Naive thymus-derived CD4-positive, alpha-beta T cell (primary cell): Measurements from ENCODE around the gene C15orf39. TPM values are rescaled to one million over a fixed set of nuclear protein-coding genes. Genes with fewer than 3 reads are reported as not detected.
"Not testable (repeated sequence)": the region's sequence is repeated elsewhere in the genome, so short reads cannot be mapped to it uniquely, and the experiment has no call there.

Experiments
- ATAC-seq: fragments of 150-1000 bp; cut with Tn5 transposase; 2 replicates; pipeline ENCODE4 v1.10.0; 2021; ENCODE audit warnings: mild to moderate bottlenecking, moderate library complexity
- CTCF ChIA-PET: fragments of 350-600 bp; sonication (Branson Sonifier 250); formaldehyde crosslinking; loops from one replicate; lab custom pipeline; 2021; ENCODE audit warnings: antibody characterized with exemption; lab: Charles Lee
- POLR2A ChIA-PET: fragments of 350-600 bp; sonication (Branson Sonifier 250); formaldehyde crosslinking; loops from one replicate; lab custom pipeline; 2021; ENCODE audit warnings: antibody characterized with exemption, inconsistent platforms; lab: Charles Lee
- DNase-seq, 9 donors: peaks; one replicate each; pipeline versions ENCODE4 v3.0.0 to v3.0.0-alpha.2; 2020 to 2022; ENCODE audit warnings: mixed read lengths in 1 of 9
- H3K27ac ChIP-seq: one replicate; pipeline ENCODE4 v1.7.0; 2013; ENCODE audit warnings: mild to moderate bottlenecking, low read depth, low read length, moderate library complexity
- H3K27me3 ChIP-seq, 2 donors: one replicate each; pipeline ENCODE4 v1.7.0; 2013; ENCODE audit warnings: low read length in 2 of 2, mild to moderate bottlenecking in 2 of 2, moderate library complexity in 2 of 2; ENCODE audit not compliant: control insufficient read depth in 2 of 2, insufficient read depth in 2 of 2
- H3K36me3 ChIP-seq, 3 experiments: 1 replicate in 2 of 3; 2 replicates in 1 of 3; pipeline ENCODE4 v1.7.0; 2013; ENCODE audit warnings: low read length in 3 of 3, mild to moderate bottlenecking in 3 of 3, moderate library complexity in 1 of 3; ENCODE audit not compliant: insufficient read depth in 3 of 3, control insufficient read depth in 2 of 3
- H3K4me1 ChIP-seq, 2 donors: one replicate each; pipeline ENCODE4 v1.7.0; 2013; ENCODE audit warnings: low read length in 2 of 2, mild to moderate bottlenecking in 2 of 2, moderate library complexity in 1 of 2; ENCODE audit not compliant: control insufficient read depth in 2 of 2, insufficient read depth in 2 of 2
- H3K4me3 ChIP-seq: 2 replicates; pipeline ENCODE4 v1.7.0; 2013; ENCODE audit warnings: mild to moderate bottlenecking, low read length
- H3K9me3 ChIP-seq, 3 experiments: 1 replicate in 2 of 3; 2 replicates in 1 of 3; pipeline ENCODE4 v1.7.0; 2013; ENCODE audit warnings: low read length in 3 of 3; ENCODE audit not compliant: control insufficient read depth in 2 of 3
- H3K27ac Mint-ChIP-seq, 9 donors: one replicate each; pipeline ENCODE4 v1.8.0; 2020 to 2022; ENCODE audit warnings: mixed read lengths in 9 of 9, mild to moderate bottlenecking in 8 of 9, moderate library complexity in 5 of 9, inconsistent platforms in 2 of 9
- H3K27me3 Mint-ChIP-seq, 5 donors: one replicate each; pipeline ENCODE4 v1.8.0; 2021 to 2022; ENCODE audit warnings: mixed read lengths in 5 of 5, mild to moderate bottlenecking in 1 of 5
- H3K36me3 Mint-ChIP-seq, 5 donors: one replicate each; pipeline ENCODE4 v1.8.0; 2020 to 2022; ENCODE audit warnings: mixed read lengths in 5 of 5, mild to moderate bottlenecking in 3 of 5, inconsistent platforms in 1 of 5
- H3K4me1 Mint-ChIP-seq, 7 donors: one replicate each; pipeline ENCODE4 v1.8.0; 2020 to 2022; ENCODE audit warnings: mixed read lengths in 7 of 7, mild to moderate bottlenecking in 3 of 7, inconsistent platforms in 1 of 7
- H3K4me3 Mint-ChIP-seq, 10 donors: one replicate each; pipeline ENCODE4 v1.8.0; 2020 to 2022; ENCODE audit warnings: mild to moderate bottlenecking in 10 of 10, mixed read lengths in 10 of 10, moderate library complexity in 6 of 10, inconsistent platforms in 2 of 10
- H3K9me3 Mint-ChIP-seq, 11 donors: one replicate each; pipeline ENCODE4 v1.8.0; 2020 to 2022; ENCODE audit warnings: mixed read lengths in 11 of 11, mild to moderate bottlenecking in 4 of 11, inconsistent platforms in 1 of 11, moderate library complexity in 1 of 11
- intact Hi-C, 2 donors: fragments of 100-400 bp; cut with micrococcal nuclease; formaldehyde crosslinking; loops; one replicate each; pipeline ENCODE4 v1.15.1; 2023
- polyA plus RNA-seq, 2 donors: library from polyadenylated mRNA; unstranded; fragments of 300-500 nt; fragmentation: Illumina TruSeq; gene quantifications; one replicate each; pipeline ENCODE4 v1.2.3, GENCODE V29; 2021
- total RNA-seq, 6 experiments: library from RNA in 5 of 6; stranded (reverse) in 5 of 6; gene quantifications; 1 replicate in 5 of 6; 2 replicates in 1 of 6; pipeline ENCODE4 v1.2.3 and lab custom pipeline; 2021 to 2026

The C15orf39 gene
- total and polyA plus RNA-seq, 7 experiments from 2014 or later, result 2.1 to 124 (median 31.9) TPM

GRCh38 chr15:75164625-75165350 lies 36.9 kb upstream of the C15orf39 start:
- Histone ChIP-seq H3K27me3 (no peaks in the 10 kb centered on the region), H3K4me1 (no peaks in the 10 kb centered on the region), H3K27ac (no peak overlapping the region), H3K36me3 (no peaks in the 10 kb centered on the region), H3K9me3 (no peaks in the 10 kb centered on the region), H3K4me3 (no peak overlapping the region)
- ChIA-PET POLR2A (no interaction called here), CTCF (no interaction called here)
- DNase-seq (no peak), ATAC-seq (no peak)
- H3K36me3 Mint-ChIP-seq, result peaks cover 0 to 16% (median 0%) of the 10 kb centered on the region in 5 donors
- H3K4me3 Mint-ChIP-seq, result no peak overlapping the region
- peaks cover 0 to 21% (median 0%) of the 10 kb centered on the region in 5 donors for H3K27me3 Mint-ChIP-seq
- H3K4me1 Mint-ChIP-seq, result peaks cover 0 to 30% (median 0%) of the 10 kb centered on the region in 7 donors
- no peak overlapping the region for H3K27ac Mint-ChIP-seq
- intact Hi-C loops, result no loop called here
- H3K9me3 Mint-ChIP-seq, result peaks cover 0 to 10% (median 0%) of the 10 kb centered on the region in 11 donors

GRCh38 chr15:75166489-75167063 lies 35.1 kb upstream of the C15orf39 start:
- ATAC-seq, H3K27me3 ChIP-seq, H3K27me3 Mint-ChIP-seq, POLR2A ChIA-PET, H3K27ac ChIP-seq, intact Hi-C loops, DNase-seq, H3K27ac Mint-ChIP-seq, H3K4me3 ChIP-seq, H3K9me3 ChIP-seq, H3K4me3 Mint-ChIP-seq, CTCF ChIA-PET, H3K4me1 ChIP-seq, H3K36me3 ChIP-seq: not testable (repeated sequence)
- H3K4me1 Mint-ChIP-seq, result peaks cover 0 to 43% (median 0%) of the 10 kb centered on the region in 7 donors
- H3K9me3 Mint-ChIP-seq, result peaks cover 0 to 12% (median 0%) of the 10 kb centered on the region in 11 donors
- peaks cover 0 to 22% (median 0%) of the 10 kb centered on the region in 5 donors for H3K36me3 Mint-ChIP-seq

DNA sequence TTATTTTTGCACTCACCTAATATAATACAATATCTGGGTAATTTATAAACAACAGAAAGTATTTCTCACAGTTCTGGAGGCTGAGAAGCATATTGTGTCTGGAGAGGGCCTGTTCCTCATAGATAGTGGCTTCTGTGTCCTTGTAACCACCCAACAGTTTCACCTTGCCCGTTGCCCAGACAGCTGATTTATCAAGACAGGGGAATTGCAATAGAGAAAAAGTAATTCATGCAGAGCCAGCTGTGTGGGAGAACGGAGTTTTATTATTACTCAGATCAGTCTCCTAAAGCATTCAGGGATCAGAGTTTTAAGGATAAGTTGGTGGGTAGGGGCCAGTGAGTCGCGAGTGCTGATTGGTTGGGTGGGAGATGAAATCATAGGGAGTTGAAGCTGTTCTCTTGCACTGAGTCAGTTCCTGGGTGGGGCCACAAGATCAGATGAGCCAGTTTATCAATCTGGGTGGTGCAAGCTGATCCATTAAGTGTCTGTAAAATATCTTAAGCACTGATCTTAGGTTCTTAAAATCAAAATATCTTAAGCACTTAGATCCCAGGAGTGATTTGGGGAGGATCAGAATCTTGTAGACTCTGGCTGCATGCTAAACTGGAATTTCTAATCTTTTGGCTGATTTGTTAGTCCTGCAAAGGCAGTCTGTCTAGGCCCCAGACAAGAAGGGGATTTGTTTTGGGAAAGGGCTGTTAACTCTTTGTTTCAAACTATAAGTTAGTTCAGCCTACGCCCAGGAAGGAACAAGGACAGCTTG lies 33.9 kb upstream of the C15orf39 start:
- no peak overlapping the region for H3K27ac Mint-ChIP-seq
- H3K4me1 Mint-ChIP-seq, result peaks cover 0 to 54% (median 0%) of the 10 kb centered on the region in 7 donors
- CTCF ChIA-PET, result no interaction called here
- POLR2A ChIA-PET, result no interaction called here
- DNase-seq (no peak), ATAC-seq (peak; percentile 31)
- Histone ChIP-seq H3K36me3 (no peaks in the 10 kb centered on the region), H3K27me3 (no peaks in the 10 kb centered on the region), H3K4me1 (no peaks in the 10 kb centered on the region), H3K9me3 (no peaks in the 10 kb centered on the region), H3K4me3 (no peak overlapping the region), H3K27ac (no peak overlapping the region)
- peaks cover 0 to 7% (median 0%) of the 10 kb centered on the region in 5 donors for H3K27me3 Mint-ChIP-seq
- intact Hi-C loops, result no loop called here
- H3K4me3 Mint-ChIP-seq, result peak overlapping the region in 1 of 10 donors; percentile 18
- H3K9me3 Mint-ChIP-seq, result peaks cover 0 to 12% (median 0%) of the 10 kb centered on the region in 11 donors
- peaks cover 0 to 22% (median 0%) of the 10 kb centered on the region in 5 donors for H3K36me3 Mint-ChIP-seq

DNA sequence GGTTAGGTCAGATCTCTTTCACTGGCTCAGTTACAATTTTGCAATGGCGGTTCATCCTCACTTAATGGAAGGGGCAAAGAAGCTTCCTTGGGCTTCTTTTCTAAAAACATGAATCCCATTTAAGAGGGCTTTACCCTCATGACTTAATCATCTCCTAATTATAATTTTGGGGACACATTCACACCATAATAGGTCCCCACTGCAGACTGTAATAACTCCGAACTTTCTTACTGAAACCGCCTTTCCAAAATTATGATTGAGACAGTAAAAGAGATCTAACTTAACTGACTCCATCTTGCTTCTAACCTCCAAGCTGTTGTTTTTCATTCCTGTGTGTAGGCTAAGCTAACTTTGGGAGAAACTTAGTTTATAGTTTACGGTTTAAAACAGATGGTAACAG lies 33.3 kb upstream of the C15orf39 start:
- H3K27me3 ChIP-seq, result no peaks in the 10 kb centered on the region
- CTCF ChIA-PET, result no interaction called here
- ATAC-seq (no peak), DNase-seq (no peak)
- H3K4me1 ChIP-seq, result no peaks in the 10 kb centered on the region
- Mint-ChIP-seq H3K9me3 (peaks cover 0 to 12% (median 0%) of the 10 kb centered on the region in 11 donors), H3K4me3 (no peak overlapping the region), H3K27ac (no peak overlapping the region), H3K4me1 (peaks cover 0 to 57% (median 0%) of the 10 kb centered on the region in 7 donors), H3K36me3 (peaks cover 0 to 22% (median 0%) of the 10 kb centered on the region in 5 donors), H3K27me3 (peaks cover 0 to 3% (median 0%) of the 10 kb centered on the region in 5 donors)
- intact Hi-C loops, result no loop called here
- H3K4me3 ChIP-seq, result no peak overlapping the region
- H3K36me3 ChIP-seq, result no peaks in the 10 kb centered on the region
- H3K27ac ChIP-seq, result no peak overlapping the region
- POLR2A ChIA-PET, result no interaction called here
- H3K9me3 ChIP-seq, result no peaks in the 10 kb centered on the region

- H3K4me1 ChIP-seq, result no peaks in the 10 kb centered on the region
- no peaks in the 10 kb centered on the region for H3K9me3 ChIP-seq
- H3K27ac ChIP-seq, result no peak overlapping the region
- Mint-ChIP-seq H3K4me3 (no peak overlapping the region), H3K36me3 (peaks cover 0 to 20% (median 0%) of the 10 kb centered on the region in 5 donors), H3K27ac (no peak overlapping the region), H3K27me3 (no peaks in the 10 kb centered on the region), H3K4me1 (peaks cover 0 to 51% (median 0%) of the 10 kb centered on the region in 7 donors), H3K9me3 (peaks cover 0 to 12% (median 0%) of the 10 kb centered on the region in 11 donors)
- intact Hi-C loops, result no loop called here
- DNase-seq (no peak), ATAC-seq (no peak)
- no peaks in the 10 kb centered on the region for H3K27me3 ChIP-seq
- POLR2A ChIA-PET, result no interaction called here
- CTCF ChIA-PET, result no interaction called here
- H3K4me3 ChIP-seq, result no peak overlapping the region
- H3K36me3 ChIP-seq, result no peaks in the 10 kb centered on the region
Measured at GRCh38 chr15:75170203-75170602, 31.5 kb upstream of the C15orf39 start.

DNA sequence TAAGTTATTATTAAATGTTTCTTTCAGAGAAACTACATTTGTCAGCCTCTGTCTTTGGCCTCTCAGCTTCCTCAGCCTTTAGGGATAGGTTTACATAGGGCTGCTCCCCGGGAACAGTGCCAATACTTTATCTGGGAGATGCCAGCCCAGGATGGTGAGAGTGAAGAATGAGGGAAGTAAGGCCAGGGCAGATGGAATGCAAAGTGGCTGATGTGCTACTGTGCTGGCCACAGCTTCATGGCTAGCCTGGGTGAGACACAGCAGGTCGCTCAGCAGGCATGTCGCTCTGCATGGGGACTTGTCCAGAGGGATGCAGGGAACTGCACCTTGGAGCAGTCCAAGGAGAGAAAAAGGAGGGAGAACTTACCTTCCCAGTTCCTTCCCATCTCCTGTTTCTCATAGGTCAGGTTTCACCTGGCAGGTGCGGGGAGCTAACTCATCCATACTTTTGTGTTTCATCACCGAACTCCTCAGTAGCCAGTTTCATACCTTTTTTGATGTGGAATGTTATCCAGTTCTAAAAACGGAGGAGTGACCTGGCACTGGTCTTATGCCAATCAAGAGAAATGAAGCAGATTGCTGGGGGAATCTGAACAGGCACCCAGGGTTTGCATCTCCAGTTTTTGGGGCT lies 30.9 kb upstream of the C15orf39 start:
- DNase-seq (no peak), ATAC-seq (no peak)
- Mint-ChIP-seq H3K4me3 (peak overlapping the region in 1 of 10 donors; percentile 74), H3K27me3 (no peaks in the 10 kb centered on the region), H3K36me3 (peaks cover 0 to 20% (median 0%) of the 10 kb centered on the region in 5 donors), H3K9me3 (peaks cover 0 to 12% (median 0%) of the 10 kb centered on the region in 11 donors), H3K4me1 (peaks cover 0 to 51% (median 0%) of the 10 kb centered on the region in 7 donors), H3K27ac (peak overlapping the region in 1 of 9 donors; percentile 51)
- ChIA-PET POLR2A (no interaction called here), CTCF (no interaction called here)
- no peak overlapping the region for H3K27ac ChIP-seq
- no peaks in the 10 kb centered on the region for H3K27me3 ChIP-seq
- H3K4me1 ChIP-seq, result no peaks in the 10 kb centered on the region
- intact Hi-C loops, result no loop called here
- no peak overlapping the region for H3K4me3 ChIP-seq
- no peaks in the 10 kb centered on the region for H3K9me3 ChIP-seq
- no peaks in the 10 kb centered on the region for H3K36me3 ChIP-seq
